ENCODE data around the gene PRIM2. TPM values are rescaled to one million over a fixed set of nuclear protein-coding genes. Genes with fewer than 3 reads are reported as not detected.

The PRIM2 gene
- total and polyA plus RNA-seq, 2 of the 4 experiments (the other 2 are of a cell fraction), result 11.8 to 37.5 TPM

GRCh38 chr6:57313009-57313408 is 4.4 kb upstream of the PRIM2 start:
- intact Hi-C loops (cut with micrococcal nuclease) (loop anchor here (1.0 kb wide), 1 partner anchor 91 kb away; the partner anchor contains the start of gene RAB23), in situ Hi-C loops (cut with MboI; ENCODE audit: low sequenced_read_pairs) (loop anchor here (25.0 kb wide), 2 partner anchors 676 to 976 kb away; partner anchors contain the start of gene DST), dilution Hi-C loops (cut with HindIII; ENCODE audit: low sequenced_read_pairs, unreplicated experiment) (no loop called here)
- ATAC-seq (ENCODE audit: low read depth) (no peak), DNase-seq (no peak)
- no TSS peak for BruUV-seq (replicated peaks)
- H3K18ac ChIP-seq (ENCODE audit: low read depth, low read length), result peak overlapping the region; percentile 94
- H3K36me3 ChIP-seq (ENCODE audit: control insufficient read depth, insufficient read depth, low read length), result no peaks in the 10 kb centered on the region
- H2BK120ac ChIP-seq (ENCODE audit: low read depth, low read length), result peak overlapping the region; percentile 100
- no peaks in the 10 kb centered on the region for H3K27me3 ChIP-seq (ENCODE audit: control insufficient read depth, insufficient read depth, low read length)
- H4K20me1 ChIP-seq (ENCODE audit: insufficient read depth, low read length), result no peaks in the 10 kb centered on the region
- H2AFZ ChIP-seq (replicated peaks; ENCODE audit: low read length, poor library complexity), result no peak overlapping the region
- H3K9me3 ChIP-seq (ENCODE audit: control insufficient read depth, insufficient read depth, low read length), result no peaks in the 10 kb centered on the region
- peak overlapping the region; percentile 84 for H4K5ac ChIP-seq (ENCODE audit: low read depth, low read length)
- no peak overlapping the region for H3K4me3 ChIP-seq (ENCODE audit: insufficient read depth, low read depth, low read length)
- ChIA-PET CTCF (interaction anchor here (1.1 to 1.8 kb wide), 2 partner anchors 45 to 408 kb away, joined by 6 read pairs; no protein-coding TSS in a partner anchor), POLR2A (ENCODE audit: unreplicated experiment) (interaction anchor here (1.7 kb wide), 1 partner anchor 47 kb away, joined by 5 read pairs; no protein-coding TSS in a partner anchor)
- H3K14ac ChIP-seq (replicated peaks; ENCODE audit: low read depth, low read length), result peak overlapping the region; percentile 99
- H4K8ac ChIP-seq (ENCODE audit: low read depth in 2 of 2, low read length in 2 of 2), result peak overlapping the region; percentile 76 to 92
- peak overlapping the region; percentile 100; the same call in 1 of the 2 replicates for H3K23ac ChIP-seq (ENCODE audit: low read depth, low read length)
- H3K9ac ChIP-seq (ENCODE audit: low read depth, low read length), result peak overlapping the region; percentile 62; the same call in 1 of the 2 replicates
- peak overlapping the region; percentile 98; the same call in 1 of the 2 replicates for H4K91ac ChIP-seq (ENCODE audit: insufficient read depth, low read depth, low read length)
- H3K4ac ChIP-seq (ENCODE audit: low read depth, low read length), result peak overlapping the region; percentile 100
- H2BK15ac ChIP-seq (ENCODE audit: low read depth, low read length), result peak overlapping the region; percentile 80
- H2AK9ac ChIP-seq (replicated peaks; ENCODE audit: low read depth, low read length, poor library complexity), result no peak overlapping the region
- peaks cover 10 to 16% of the 10 kb centered on the region in 2 experiments; a peak in 3 of 4 replicates for H3K79me1 ChIP-seq (ENCODE audit: low read depth in 1 of 2, low read length in 2 of 2)
- H3K56ac ChIP-seq (ENCODE audit: extremely low read depth, insufficient read depth, low read length), result peak overlapping the region; percentile 98
- H3K4me1 ChIP-seq (ENCODE audit: control insufficient read depth, insufficient read depth, low read length), result peaks cover 18% of the 10 kb centered on the region
- H3K4me2 ChIP-seq (ENCODE audit: low read depth, low read length), result peak overlapping the region; percentile 83; the same call in 1 of the 2 replicates
- TF ChIP-seq MAFK (IDR thresholded peaks at IDR 0.05; ENCODE audit: low read depth, low read length), result no peak
- TF ChIP-seq USF2 (IDR thresholded peaks at IDR 0.05; ENCODE audit: low read depth, low read length), result no peak
- no peak for TF ChIP-seq CHD1 (IDR thresholded peaks at IDR 0.05; ENCODE audit: low read depth, low read length)
- TF ChIP-seq MXI1 (IDR thresholded peaks at IDR 0.05; ENCODE audit: borderline replicate concordance, low read depth, low read length), result no peak
- no peak for TF ChIP-seq RFX5 (IDR thresholded peaks at IDR 0.05; ENCODE audit: low read depth, low read length)
- peak overlapping the region; percentile 83 for H3K27ac ChIP-seq (ENCODE audit: insufficient read depth, low read length)
- peaks cover 3% of the 10 kb centered on the region for H3K9me1 ChIP-seq (ENCODE audit: insufficient read depth, low read length)
- no peak overlapping the region for H2AK5ac ChIP-seq (ENCODE audit: low read depth, low read length)
- H2BK5ac ChIP-seq (ENCODE audit: low read depth, low read length, poor library complexity, severe bottlenecking), result peak overlapping the region; percentile 99
- peak overlapping the region; percentile 99 for H2BK20ac ChIP-seq (ENCODE audit: low read depth, low read length)

Measured in IMR-90 (cell line).